Nephron (organoid): Measurements from ENCODE around the gene PRCD.

ENCODE experiments used
- H3K27ac Mint-ChIP-seq, 3 experiments: 2 replicates each; pipeline ENCODE4 v1.8.0; 2020; ENCODE audit warnings: mixed read lengths in 3 of 3, mild to moderate bottlenecking in 2 of 3, moderate library complexity in 1 of 3
- H3K27me3 Mint-ChIP-seq: 2 replicates; pipeline ENCODE4 v1.8.0; 2021; ENCODE audit warnings: low read depth, mild to moderate bottlenecking, moderate library complexity, mixed read lengths
- H3K36me3 Mint-ChIP-seq: 2 replicates; pipeline ENCODE4 v1.8.0; 2020; ENCODE audit warnings: low read depth, mixed read lengths
- H3K4me1 Mint-ChIP-seq: 2 replicates; pipeline ENCODE4 v1.8.0; 2020; ENCODE audit warnings: mixed read lengths
- H3K4me3 Mint-ChIP-seq, 3 experiments: 2 replicates each; pipeline ENCODE4 v1.8.0; 2020; ENCODE audit warnings: mild to moderate bottlenecking in 3 of 3, mixed read lengths in 3 of 3, moderate library complexity in 2 of 3
- H3K9me3 Mint-ChIP-seq: 2 replicates; pipeline ENCODE4 v1.8.0; 2020; ENCODE audit warnings: mixed read lengths
- CTCF ChIP-seq, 3 experiments: fragments of 200-600 bp; sonication (generic); IDR thresholded peaks; one replicate each; pipeline ENCODE4 v1.5.0; 2021; ENCODE audit warnings: antibody characterized with exemption in 3 of 3; ENCODE audit not compliant: unreplicated experiment in 3 of 3

The PRCD gene

DNA sequence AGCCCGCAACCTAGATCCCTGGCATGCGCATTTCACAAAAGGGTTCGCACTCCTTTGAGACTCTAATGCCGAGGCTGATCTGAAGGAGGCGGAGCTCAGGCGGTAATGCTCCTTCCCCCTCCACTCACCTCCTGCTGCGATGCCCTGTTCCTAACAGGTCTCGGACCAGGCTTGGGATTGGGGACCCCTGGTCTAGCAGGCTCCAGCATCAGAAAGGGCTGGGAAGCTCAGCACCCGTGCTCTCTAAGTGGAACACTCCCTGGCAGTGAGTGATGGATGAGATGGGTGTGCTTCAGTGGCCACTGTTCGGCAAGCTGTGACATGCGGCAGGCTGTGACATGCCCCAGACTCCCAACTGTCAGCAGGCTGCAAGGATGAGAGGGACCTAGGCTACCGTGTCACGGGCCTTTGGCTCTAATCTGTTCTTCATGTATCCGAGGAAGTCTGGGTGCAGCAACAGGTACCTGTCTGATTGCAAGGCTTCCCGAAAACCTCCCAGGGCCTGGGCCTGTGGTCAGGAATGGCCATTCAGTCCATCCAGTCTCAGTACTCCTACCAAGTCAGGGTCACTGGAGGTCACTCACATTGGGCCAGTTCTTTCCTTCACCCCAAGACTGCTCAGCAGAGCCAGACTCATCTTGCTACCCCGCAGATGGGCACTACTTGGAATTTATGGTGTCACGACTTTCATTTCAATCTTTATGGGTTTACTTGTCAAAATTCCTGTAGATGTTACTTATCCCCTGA, 47.1 kb downstream of the PRCD start:
- Mint-ChIP-seq H3K36me3 (no peaks in the 10 kb centered on the region), H3K27me3 (peaks cover 75% of the 10 kb centered on the region), H3K4me3 (peak overlapping the region; percentile 52 to 59 (median 58)), H3K27ac (no peak overlapping the region), H3K9me3 (peaks cover 5% of the 10 kb centered on the region), H3K4me1 (peaks cover 17% of the 10 kb centered on the region)
- no peak for TF ChIP-seq CTCF (IDR thresholded peaks at IDR 0.05; ENCODE audit: unreplicated experiment in 3 of 3)

DNA sequence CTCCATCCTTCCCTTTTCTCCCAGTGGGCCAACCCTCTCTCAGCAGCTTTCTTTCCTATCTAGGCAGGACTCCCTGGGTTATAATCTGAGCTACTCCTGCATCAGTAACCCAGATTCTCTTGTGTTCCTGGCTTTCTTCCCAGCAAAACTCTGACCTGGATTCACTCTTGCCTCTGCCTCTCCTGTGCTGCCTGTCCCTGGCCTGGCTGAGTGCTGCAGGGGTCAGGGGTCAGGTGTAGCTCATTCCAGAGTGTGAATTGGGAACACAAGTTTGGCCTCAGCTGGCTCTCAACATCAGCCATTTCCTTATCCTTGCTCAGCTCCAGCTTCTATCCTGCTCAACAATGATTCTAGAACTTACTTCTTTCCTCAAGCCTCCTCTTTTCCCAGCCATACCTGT, 48.3 kb downstream of the PRCD start:
- H3K9me3 Mint-ChIP-seq: peaks cover 5% of the 10 kb centered on the region
- peak overlapping the region; percentile 13 to 57 (median 34) for H3K4me3 Mint-ChIP-seq
- no peaks in the 10 kb centered on the region for H3K36me3 Mint-ChIP-seq
- peaks cover 64% of the 10 kb centered on the region for H3K27me3 Mint-ChIP-seq
- TF ChIP-seq CTCF (IDR thresholded peaks at IDR 0.05; ENCODE audit: unreplicated experiment in 3 of 3): no peak
- no peak overlapping the region for H3K27ac Mint-ChIP-seq
- peaks cover 17% of the 10 kb centered on the region for H3K4me1 Mint-ChIP-seq

- H3K27ac Mint-ChIP-seq: no peak overlapping the region
Observed at GRCh38 chr17:76593384-76593826, 53.6 kb downstream of the PRCD start.

GRCh38 chr17:76593959-76594358, 54.1 kb downstream of the PRCD start:
- peaks cover 5% of the 10 kb centered on the region for H3K4me1 Mint-ChIP-seq
- no peak overlapping the region for H3K4me3 Mint-ChIP-seq
- H3K27ac Mint-ChIP-seq: no peak overlapping the region
- H3K36me3 Mint-ChIP-seq: no peaks in the 10 kb centered on the region
- peaks cover 5% of the 10 kb centered on the region for H3K9me3 Mint-ChIP-seq
- H3K27me3 Mint-ChIP-seq: peaks cover 21% of the 10 kb centered on the region
- no peak for TF ChIP-seq CTCF (IDR thresholded peaks at IDR 0.05; ENCODE audit: unreplicated experiment in 3 of 3)

More at GRCh38 chr17:76593384-76593826, 53.6 kb downstream of the PRCD start:
- H3K27me3 Mint-ChIP-seq: peaks cover 22% of the 10 kb centered on the region
- no peak for TF ChIP-seq CTCF (IDR thresholded peaks at IDR 0.05; ENCODE audit: unreplicated experiment in 3 of 3)
- H3K36me3 Mint-ChIP-seq: no peaks in the 10 kb centered on the region
- H3K9me3 Mint-ChIP-seq: peaks cover 5% of the 10 kb centered on the region
- peaks cover 7% of the 10 kb centered on the region for H3K4me1 Mint-ChIP-seq
- no peak overlapping the region for H3K4me3 Mint-ChIP-seq

DNA sequence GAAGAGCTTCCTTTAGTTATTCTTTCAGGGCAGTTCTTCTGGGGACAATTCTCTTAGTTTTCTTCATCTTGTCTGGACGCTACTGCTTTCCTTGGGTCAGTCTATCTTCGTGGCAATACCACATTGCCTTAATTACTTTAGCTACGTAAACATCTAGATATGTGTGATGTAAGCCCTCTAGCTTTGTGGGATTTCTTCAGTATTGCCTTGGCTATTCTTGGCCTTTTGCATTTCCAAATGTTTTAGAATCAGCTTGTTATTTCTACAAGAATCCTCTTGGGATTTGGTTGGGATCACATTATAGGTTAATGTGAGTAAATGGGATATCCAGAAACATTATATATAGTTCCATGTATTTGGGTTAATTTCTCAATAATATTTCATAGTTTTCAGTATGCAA, 54.8 kb downstream of the PRCD start:
- Mint-ChIP-seq H3K9me3 (peaks cover under 1% of the 10 kb centered on the region), H3K4me1 (peaks cover 2% of the 10 kb centered on the region), H3K27ac (no peak overlapping the region), H3K36me3 (no peaks in the 10 kb centered on the region), H3K4me3 (no peak overlapping the region), H3K27me3 (peaks cover 15% of the 10 kb centered on the region)
- TF ChIP-seq CTCF (IDR thresholded peaks at IDR 0.05; ENCODE audit: unreplicated experiment in 3 of 3): no peak
